ELF-1 (cell line): ENCODE measurements around the gene CLNK.

Source experiments
- DNase-seq: peaks from one replicate; pipeline ENCODE4 v3.0.0-alpha.2; 2016; ENCODE audit warnings: low read depth, low spot score

The CLNK gene

DNA sequence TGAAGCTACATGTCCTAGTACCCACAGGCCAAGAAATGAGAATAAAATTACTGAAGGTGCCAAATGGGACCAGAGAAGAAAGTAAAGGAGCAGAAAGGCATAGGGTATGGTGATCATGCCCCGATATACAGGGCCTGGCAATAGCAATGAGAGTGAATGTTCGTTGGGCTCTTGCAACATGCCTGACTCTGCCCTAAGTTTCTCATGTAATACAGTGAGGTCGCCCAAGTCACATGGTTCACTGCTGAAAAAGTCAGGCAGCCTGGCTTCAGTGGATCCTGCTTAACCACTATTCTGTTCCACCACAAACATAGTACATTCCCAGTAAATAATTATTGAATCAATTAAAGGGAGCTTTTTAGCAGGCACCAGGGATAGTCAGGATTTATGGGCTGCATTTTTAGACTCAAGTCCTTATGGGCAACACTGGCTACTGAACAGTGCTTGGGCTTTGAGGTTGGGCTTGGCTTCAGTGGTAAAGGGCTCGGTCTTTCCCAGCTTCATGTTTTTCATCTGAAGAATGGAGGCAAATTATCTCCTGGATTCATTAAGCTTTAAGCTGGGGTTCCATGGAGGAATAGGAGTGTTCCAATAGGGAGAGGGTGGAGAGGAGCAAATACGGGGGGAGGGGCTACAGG lies 160.3 kb downstream of the CLNK start:
- no peak for DNase-seq

GRCh38 chr4:10521424-10521823 lies 163.1 kb downstream of the CLNK start:
- DNase-seq = no peak

GRCh38 chr4:10509733-10510132 lies 174.8 kb downstream of the CLNK start:
- DNase-seq = no peak

GRCh38 chr4:10506077-10506476 lies 178.5 kb downstream of the CLNK start:
- DNase-seq = no peak

DNA sequence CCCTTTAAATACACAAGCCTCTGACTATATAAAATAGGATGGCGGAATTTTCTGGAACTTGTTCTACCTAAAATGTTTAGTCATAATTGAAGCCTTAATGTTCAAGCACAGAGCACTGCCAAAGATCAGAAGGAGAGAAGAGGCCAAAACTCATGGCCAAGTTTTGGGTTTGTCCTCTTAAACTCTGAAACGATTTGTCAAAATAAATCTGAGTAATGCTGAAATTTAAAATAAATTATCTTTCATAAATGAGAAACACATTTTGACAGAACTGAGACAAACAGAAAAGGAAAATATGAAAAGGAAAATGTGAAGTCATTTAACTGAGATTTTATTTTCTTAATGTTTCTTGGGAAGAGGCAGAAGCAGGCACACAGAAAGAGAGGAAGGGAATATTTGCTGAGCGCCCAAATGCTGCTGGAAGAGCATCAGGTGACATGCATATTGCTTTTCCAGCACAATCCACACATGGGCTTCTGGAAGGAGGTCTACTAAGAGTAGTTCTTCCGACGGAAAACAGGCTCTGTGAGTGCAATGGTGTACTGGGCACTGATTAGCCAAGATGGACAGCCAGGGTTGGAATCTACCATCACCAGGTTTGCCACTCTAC lies 179.9 kb downstream of the CLNK start:
- no peak for DNase-seq

DNA sequence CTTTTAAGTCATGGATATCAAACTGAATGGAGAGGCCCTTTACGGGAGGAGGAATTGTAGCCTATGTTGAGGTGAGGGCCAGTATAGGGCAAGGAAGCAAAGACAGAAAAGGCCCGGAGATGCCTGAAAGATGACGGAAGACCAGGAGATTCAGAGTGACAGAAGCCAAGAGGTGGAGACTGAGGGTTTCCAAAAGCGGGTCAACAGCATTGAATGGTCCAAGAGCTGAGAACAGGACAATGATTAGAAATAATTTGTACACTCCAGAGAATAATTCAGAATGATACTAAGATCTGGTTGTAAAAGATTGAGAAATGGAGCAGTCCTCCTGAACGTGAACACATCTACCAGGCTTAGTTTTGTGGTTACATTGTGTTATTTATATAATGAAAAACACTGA lies 181.9 kb downstream of the CLNK start:
- DNase-seq = no peak

- no peak for DNase-seq
Measured at GRCh38 chr4:10500776-10501175, 183.8 kb downstream of the CLNK start.

DNA sequence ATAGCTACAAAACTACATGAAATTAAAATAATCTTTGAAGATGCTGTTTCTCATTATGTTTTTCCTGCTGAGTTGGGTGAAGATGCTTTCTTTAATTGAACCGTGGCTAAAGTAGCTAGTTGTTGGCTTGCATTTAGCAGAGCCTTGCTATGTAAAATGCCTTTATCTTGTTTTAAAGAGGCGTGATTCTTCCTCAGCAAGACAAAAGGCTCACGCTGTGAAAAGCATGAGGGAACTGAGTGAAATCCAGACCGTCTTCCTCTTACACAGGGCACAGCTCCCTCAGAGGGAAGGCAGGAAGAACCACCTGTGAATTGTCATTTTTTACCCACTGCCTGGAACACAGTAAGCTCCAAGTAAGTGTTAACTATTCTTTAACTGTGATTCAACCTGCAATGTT lies 188.4 kb downstream of the CLNK start:
- peak; percentile 79 for DNase-seq

DNA sequence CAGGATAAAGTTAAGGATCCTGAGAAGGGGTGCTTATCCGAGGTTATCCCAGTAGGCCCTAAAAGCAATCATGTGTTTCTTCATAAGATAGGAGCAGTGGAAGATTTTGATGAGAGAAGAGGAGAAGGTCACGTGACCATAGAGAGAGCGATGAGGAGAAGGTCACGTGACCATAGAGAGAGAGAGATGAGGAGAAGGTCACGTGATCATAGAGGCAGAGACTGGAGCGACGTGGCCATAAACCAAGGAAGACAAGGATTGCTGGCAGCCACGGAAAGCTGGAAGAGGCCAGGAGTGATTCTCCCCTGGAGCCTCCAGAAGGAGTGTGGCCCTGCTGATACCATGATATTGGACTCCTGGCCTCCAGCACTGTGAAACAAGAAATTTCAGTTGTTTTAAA lies 188.9 kb downstream of the CLNK start:
- peak; percentile 30 for DNase-seq

DNA sequence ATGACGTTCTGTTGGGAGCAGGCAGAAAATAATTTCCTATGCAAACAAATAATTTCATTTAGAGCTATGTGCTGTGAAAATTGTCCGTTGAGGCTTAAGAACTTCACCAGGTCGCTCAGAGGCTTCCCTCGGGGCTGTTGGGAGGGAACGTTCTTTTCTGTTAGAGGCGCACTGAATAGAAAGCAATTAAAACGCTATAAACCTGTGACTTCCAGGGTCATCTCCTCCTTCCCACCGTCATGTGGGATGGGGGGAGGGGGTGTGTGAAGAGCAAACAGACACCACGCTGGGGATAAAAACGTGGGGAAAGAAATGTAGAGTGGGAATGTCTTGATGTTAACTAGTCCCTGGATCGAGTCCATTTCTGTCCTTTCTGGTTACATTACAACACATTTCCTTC lies 192.1 kb downstream of the CLNK start:
- DNase-seq = peak; percentile 44

DNA sequence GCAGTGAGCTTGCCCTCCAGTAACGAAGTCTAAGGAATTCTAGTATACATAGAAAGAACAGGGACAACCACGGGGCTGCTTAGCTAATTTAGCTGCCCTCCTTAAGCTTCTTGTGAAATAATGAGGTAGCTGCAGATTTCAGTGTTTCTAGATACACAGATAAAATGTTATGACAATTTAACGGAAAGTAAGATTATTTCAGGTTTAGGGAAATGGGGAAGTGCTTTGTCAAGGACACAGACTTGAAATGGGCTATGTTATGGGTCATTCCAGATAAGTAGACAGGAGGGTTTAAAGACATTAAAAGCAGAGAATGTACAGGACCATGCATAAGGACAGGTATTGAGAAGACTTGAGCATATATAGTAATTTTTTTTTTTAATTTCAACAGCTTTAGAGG lies 193.2 kb downstream of the CLNK start:
- DNase-seq = no peak

DNA sequence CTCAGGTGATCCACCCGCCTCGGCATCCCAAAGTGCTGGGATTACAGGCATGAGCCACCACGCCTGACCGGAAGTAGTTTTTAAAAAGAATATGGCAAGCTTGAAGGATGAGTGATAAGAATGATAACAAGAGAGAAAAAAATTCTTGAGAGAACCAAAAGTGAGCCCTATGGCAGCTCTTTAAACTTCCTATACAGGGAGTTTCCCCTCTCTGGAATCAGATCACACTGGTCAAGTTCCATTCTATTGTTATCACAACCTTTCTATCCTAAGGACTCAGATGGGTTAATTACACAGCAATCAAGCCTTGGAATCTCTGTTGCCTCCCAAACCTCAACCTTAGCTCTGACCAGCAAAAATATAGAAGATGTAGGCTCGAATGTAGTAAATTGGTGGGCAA lies 193.6 kb downstream of the CLNK start:
- no peak for DNase-seq

DNA sequence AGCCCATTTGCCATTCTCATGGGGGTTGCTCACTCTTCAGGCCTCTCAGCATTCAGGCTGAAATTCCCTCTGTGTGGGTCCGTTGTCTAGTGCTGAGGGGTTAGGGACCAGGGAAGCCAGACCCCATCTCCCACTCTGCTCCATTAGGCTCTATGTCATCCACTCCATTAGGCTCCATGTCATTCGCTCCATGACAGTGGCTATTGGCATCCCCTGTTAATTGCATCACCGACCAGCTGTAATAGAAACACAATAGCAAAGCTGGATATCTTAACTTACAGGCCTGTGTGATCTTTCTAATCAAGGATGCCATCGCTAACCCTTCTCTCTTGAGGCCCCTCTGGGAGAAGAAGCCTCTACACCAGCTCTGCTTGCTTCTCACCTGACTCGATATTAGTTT lies 201.7 kb downstream of the CLNK start:
- DNase-seq = no peak

DNA sequence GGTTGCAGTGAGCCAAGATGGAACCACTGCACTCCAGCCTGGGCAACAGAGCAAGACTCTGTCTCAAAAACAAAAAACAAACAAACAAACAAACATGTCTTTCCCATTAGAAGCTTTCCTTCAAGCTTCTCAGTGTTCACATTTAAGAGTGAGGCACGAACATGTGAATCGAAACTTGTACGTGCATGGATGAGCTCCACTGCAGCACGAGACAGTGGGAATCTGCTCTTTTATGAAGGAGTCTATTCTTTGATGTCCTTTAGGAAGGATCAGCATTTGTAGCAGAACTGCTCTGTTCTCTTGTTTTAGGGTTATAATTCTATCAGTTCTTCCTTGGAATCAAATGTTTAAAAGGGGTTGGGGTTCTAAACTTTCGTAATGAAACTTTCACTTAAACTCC lies 204.0 kb downstream of the CLNK start:
- no peak for DNase-seq

GRCh38 chr4:10478621-10479020 lies 205.9 kb downstream of the CLNK start:
- no peak for DNase-seq

- DNase-seq = no peak
Measured at GRCh38 chr4:10470505-10470904, 214.1 kb downstream of the CLNK start.

DNA sequence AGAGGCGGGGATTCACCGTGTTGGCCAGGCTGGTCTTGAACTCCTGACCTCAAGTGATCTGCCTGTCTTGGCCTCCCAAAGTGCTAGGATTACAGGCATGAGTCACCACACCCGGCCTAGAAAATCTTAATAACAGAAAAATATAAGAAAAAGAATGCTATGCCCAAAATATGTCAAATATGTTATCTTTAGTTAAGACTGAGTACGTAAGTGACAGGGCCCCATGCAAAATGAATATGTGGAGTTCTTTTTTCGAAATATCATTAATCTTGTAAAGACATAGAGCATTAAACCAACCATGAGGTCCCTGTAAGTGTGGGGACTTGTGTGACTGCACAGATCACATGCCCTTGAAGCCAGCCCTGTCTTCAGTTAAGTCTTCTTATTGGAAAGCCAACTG lies 218.4 kb downstream of the CLNK start:
- DNase-seq = no peak

DNA sequence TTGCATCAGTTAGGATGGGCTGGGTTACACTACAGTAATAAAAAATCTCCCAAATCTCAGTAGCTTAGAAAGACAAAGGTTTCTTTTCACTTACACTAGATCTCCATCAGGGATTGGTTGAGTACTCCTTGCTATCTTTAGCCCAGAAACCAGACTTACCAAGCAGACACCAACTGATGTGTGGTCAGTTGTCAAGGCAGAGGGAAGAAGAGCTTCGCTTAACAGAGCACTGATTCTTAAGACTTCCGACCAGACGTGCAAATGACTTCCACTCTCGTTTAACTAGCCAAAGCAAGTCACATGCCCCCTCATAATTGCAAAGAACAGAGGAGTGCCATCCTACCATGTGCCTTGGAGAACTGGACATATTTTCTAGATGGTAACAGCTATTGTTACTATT lies 221.7 kb downstream of the CLNK start:
- no peak for DNase-seq

DNA sequence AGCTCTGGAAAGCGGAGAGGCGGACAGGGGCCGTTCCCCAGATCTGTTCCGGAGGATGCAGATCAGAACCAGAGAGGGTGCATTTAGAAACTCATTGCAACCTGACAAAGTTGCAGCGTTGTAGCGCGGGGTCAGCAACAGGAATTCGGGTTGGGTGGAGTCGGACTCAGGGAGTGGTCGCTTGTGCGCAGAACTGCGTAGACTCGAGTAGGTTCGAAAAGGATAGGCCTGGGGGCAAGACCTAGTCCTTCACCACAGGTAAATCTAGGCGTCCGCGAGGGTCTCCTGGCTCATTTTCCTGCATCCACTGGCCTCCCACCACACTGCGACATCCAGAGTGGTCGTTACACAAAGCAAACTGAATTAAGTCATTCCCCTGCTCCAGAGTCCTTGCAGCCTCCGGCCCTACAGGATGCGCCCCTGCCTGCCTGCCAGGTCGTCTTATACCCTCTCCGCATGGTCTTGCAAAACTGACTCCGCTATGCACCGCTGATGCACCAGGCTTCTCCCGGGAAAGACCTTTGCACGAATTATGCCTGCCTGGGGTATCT lies 222.6 kb downstream of the CLNK start:
- no peak for DNase-seq

DNA sequence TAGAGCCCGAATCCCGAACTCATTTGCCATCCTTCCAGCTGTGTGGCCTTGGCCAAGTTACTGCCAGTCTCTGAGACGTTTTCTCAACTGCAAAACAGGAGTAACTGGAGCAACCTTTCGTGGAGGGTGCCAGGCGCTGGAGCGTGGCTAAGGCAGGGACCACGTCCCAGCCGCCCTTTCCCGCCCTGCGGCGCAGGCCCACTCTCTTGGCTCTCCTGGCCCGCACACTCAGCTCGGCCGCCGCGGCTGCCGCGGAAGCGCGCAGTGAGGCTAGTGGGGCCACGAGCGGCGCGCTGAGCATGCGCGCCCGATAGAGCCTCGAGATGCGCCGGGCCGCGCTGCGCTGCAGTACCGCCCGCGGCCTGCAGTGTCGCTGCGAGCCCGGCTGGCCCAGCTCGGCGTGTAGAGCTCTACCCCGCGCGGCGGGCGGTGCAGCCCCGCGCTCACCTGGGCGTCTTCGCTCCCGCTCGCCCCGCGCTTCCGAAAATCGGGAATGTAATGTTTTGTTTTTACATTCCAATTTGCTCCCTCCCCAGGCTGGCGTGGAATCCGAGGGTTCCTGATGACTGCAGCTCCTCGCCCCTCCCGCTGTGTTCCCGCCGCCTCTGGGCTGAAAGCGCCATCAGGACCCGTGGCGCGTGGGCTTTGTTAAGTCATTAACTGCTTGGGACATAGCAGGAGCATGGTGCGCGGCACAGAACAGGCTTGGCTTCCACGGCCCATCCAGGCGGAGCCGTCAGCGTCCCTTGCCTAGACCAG lies 223.3 kb downstream of the CLNK start:
- peak; percentile 90 for DNase-seq

DNA sequence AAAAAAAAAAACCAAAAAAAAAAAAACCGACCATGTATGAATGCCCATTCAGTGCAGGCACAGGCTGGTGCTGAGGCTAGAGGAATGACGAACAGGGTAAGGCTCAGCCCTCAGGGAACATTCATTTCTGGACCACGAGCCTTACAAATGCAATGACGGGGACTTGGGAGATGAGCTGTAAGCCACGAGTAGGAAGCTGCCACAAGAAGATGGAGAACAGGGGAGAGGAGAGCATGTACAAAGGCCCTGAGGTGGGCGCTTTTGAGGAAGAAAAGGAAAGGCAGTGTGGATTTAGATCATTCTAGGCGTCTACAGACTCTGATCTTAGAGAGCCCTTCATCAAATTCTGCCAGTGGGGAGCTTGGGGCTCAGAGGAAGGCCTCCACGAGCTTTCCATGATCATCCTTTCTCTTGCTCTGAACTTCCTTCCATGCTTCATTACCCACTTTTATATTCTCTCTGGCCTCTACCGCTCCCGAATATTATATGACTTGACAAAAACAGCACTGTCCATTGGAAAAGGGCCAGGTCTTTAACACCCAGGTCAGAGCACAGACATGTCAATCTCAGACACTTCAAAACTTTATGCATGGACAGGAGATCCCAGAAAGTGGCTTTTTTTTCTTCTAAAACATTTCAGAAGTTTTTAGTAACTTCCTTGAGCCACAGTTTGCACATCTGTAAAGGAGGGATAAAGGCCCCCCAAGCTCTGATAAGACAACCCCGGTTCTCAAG lies 224.1 kb downstream of the CLNK start:
- no peak for DNase-seq

GRCh38 chr4:10459305-10459704 lies 225.3 kb downstream of the CLNK start:
- DNase-seq = no peak
